Activated naive CD8-positive, alpha-beta T cell treated with anti-CD3 and anti-CD28 coated beads, Interleukin-2, amount 50 U/mL, for 24 hours (primary cell): Measurements from ENCODE around the gene TMC6.

Experiments used
- ATAC-seq: fragments of 150-1000 bp; cut with Tn5 transposase; one replicate; pipeline ENCODE4 v1.10.0; 2021
- DNase-seq: peaks from one replicate; pipeline ENCODE4 v3.0.0; 2021
- H3K27ac Mint-ChIP-seq: one replicate; pipeline ENCODE4 v1.8.0; 2021; ENCODE audit warnings: mild to moderate bottlenecking, mixed read lengths
- H3K27me3 Mint-ChIP-seq: one replicate; pipeline ENCODE4 v1.8.0; 2021; ENCODE audit warnings: mixed read lengths
- H3K36me3 Mint-ChIP-seq: one replicate; pipeline ENCODE4 v1.8.0; 2021; ENCODE audit warnings: low read depth, mixed read lengths
- H3K4me1 Mint-ChIP-seq: one replicate; pipeline ENCODE4 v1.8.0; 2021; ENCODE audit warnings: mixed read lengths
- H3K4me3 Mint-ChIP-seq: one replicate; pipeline ENCODE4 v1.8.0; 2021; ENCODE audit warnings: mild to moderate bottlenecking, moderate library complexity, mixed read lengths
- H3K9me3 Mint-ChIP-seq: one replicate; pipeline ENCODE4 v1.8.0; 2021; ENCODE audit warnings: mixed read lengths

Gene TMC6

DNA sequence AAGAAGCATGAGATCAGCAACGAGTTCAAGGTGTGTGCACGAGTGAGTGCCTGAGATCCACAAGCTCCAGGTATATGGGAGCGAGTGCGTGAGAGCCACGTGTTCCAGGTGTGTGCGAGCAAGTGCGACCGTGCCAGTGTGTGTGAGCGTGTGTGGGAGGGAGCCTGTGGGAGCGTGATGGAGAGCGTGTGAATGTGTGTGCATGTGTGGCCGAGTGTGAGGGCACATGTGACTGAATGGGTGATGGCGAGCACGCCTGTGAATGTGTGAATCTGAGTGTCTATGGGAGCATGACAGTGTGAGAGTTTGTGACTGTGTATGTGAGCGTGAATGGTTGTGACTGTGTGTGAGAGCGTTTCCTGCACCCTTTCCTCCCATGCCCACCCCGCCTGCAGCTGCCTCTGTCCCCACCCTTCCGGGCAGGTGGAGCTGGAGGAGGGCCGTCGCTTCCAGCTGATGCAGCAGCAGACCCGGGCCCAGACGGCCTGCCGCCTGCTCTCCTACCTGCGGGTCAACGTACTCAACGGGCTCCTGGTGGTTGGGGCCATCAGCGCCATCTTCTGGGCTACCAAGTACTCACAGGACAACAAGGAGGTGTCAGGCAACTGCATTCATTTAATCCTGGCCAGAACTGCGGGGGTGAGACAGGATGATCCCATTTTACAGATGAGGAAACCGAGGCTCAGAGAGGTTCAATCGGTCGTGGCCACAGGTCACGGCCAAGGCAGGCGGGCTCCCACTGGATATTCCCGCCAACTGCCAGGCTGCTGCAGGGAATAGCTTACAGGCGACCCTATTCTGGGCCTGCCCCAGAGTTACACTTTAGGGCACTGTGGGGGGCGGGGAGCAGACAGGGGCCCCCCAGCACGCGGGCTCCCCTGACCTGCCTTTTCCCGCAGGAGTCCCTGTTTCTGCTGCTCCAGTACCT lies 5.7 kb upstream of the TMC6 start:
- ATAC-seq (peak; percentile 7), DNase-seq (peak; percentile 71)
- H3K4me3 Mint-ChIP-seq, result peak overlapping the region; percentile 95
- peak overlapping the region; percentile 52 for H3K27ac Mint-ChIP-seq
- H3K27me3 Mint-ChIP-seq, result no peaks in the 10 kb centered on the region
- H3K9me3 Mint-ChIP-seq, result no peaks in the 10 kb centered on the region
- peaks cover 72% of the 10 kb centered on the region for H3K4me1 Mint-ChIP-seq
- peaks cover 42% of the 10 kb centered on the region for H3K36me3 Mint-ChIP-seq

GRCh38 chr17:78133179-78133951 lies 4.8 kb upstream of the TMC6 start:
- Mint-ChIP-seq H3K4me1 (peaks cover 70% of the 10 kb centered on the region), H3K9me3 (no peaks in the 10 kb centered on the region), H3K27ac (peak overlapping the region; percentile 80), H3K27me3 (no peaks in the 10 kb centered on the region), H3K36me3 (peaks cover 42% of the 10 kb centered on the region), H3K4me3 (peak overlapping the region; percentile 95)
- ATAC-seq (no peak), DNase-seq (peak; percentile 24)

GRCh38 chr17:78132767-78133178 lies 4.2 kb upstream of the TMC6 start:
- DNase-seq, result peak; percentile 22
- no peak for ATAC-seq
- no peaks in the 10 kb centered on the region for H3K27me3 Mint-ChIP-seq
- peaks cover 65% of the 10 kb centered on the region for H3K4me1 Mint-ChIP-seq
- H3K4me3 Mint-ChIP-seq, result peak overlapping the region; percentile 95
- peak overlapping the region; percentile 80 for H3K27ac Mint-ChIP-seq
- peaks cover 42% of the 10 kb centered on the region for H3K36me3 Mint-ChIP-seq
- no peaks in the 10 kb centered on the region for H3K9me3 Mint-ChIP-seq

GRCh38 chr17:78132084-78132676 lies 3.6 kb upstream of the TMC6 start:
- Mint-ChIP-seq H3K4me3 (peak overlapping the region; percentile 95), H3K4me1 (peaks cover 60% of the 10 kb centered on the region), H3K27me3 (no peaks in the 10 kb centered on the region), H3K27ac (peak overlapping the region; percentile 80), H3K9me3 (no peaks in the 10 kb centered on the region), H3K36me3 (peaks cover 39% of the 10 kb centered on the region)
- ATAC-seq, result peak; percentile 20
- peak; percentile 82 for DNase-seq

DNA sequence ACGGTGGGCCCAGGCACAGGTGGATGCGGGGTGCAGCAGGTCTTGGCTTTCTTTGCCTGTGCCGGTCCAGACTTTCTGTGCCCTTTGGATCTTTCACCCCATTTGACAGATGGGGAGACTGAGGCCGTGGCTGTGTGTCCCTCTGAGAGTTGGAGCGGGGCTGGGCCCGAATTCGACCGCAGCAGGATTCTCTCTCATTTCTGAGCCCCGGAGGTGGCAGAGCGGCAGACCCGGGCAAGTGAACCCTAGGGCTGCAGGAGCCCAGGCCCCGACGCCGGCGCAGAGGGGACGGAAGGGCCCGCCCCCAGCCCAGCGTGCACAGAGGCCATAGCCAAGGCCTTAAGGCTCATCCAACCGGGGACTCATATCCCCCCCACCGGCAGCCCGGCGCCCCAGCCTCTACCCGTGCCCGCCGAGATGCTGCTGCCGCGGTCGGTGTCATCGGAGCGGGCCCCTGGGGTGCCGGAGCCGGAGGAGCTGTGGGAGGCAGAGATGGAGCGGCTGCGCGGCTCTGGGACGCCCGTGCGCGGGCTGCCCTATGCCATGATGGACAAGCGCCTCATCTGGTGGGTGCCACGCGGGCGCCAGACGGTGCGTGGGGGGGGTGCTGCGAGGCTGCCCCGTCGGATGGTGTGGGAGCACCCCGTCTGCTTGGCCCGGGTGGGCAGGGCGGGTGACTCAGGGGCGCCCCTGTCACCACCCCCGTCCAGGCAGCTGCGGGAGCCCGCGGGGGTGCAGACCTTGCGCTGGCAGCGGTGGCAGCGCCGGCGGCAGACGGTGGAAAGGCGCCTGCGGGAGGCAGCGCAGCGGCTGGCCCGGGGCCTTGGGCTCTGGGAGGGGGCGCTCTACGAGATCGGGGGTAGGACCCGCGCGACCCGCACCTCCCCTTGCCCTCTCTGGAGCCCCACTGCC lies 2.9 kb upstream of the TMC6 start:
- Mint-ChIP-seq H3K27ac (peak overlapping the region; percentile 95), H3K27me3 (no peaks in the 10 kb centered on the region), H3K9me3 (no peaks in the 10 kb centered on the region), H3K36me3 (peaks cover 35% of the 10 kb centered on the region), H3K4me1 (peaks cover 61% of the 10 kb centered on the region), H3K4me3 (peak overlapping the region; percentile 95)
- DNase-seq, result peak; percentile 66
- peak; percentile 5 for ATAC-seq

- DNase-seq, result peak; percentile 76
- Mint-ChIP-seq H3K4me3 (peak within 1 kb of the TSS; percentile 95), H3K27me3 (no peaks in the 10 kb centered on the region), H3K36me3 (peaks cover 26% of the 10 kb centered on the region), H3K9me3 (no peaks in the 10 kb centered on the region), H3K4me1 (peaks cover 61% of the 10 kb centered on the region), H3K27ac (peak within 1 kb of the TSS; percentile 95)
- ATAC-seq, result peak; percentile 45
Observed at GRCh38 chr17:78130437-78131101, 2.0 kb upstream of the TMC6 start, which contains the start of gene TMC8. Gene TMC8, plus strand, starts transcription at chr17:78130771. Its CDS starts 818 bp downstream, at chr17:78131589.

DNA sequence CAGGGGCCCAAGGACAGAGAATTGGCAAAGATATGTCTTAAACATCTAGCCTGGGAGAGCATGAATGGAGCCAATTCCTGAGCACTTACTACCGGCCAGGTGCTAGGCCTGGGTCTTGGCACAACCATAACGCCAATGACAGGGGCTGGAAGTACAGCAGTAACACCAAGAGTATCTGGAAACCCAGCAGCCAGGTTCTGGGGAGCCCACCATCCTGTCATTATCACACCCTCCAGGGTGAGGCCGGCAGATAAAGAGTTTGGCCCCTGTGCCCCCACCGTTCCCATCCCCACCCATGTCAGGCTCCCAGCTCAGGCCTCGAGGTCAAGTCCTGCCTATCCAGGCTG lies 1.5 kb upstream of the TMC6 start:
- ATAC-seq (no peak), DNase-seq (peak; percentile 21)
- H3K27ac Mint-ChIP-seq, result peak overlapping the region; percentile 95
- no peaks in the 10 kb centered on the region for H3K27me3 Mint-ChIP-seq
- peak overlapping the region; percentile 95 for H3K4me3 Mint-ChIP-seq
- no peaks in the 10 kb centered on the region for H3K9me3 Mint-ChIP-seq
- peaks cover 24% of the 10 kb centered on the region for H3K36me3 Mint-ChIP-seq
- peaks cover 56% of the 10 kb centered on the region for H3K4me1 Mint-ChIP-seq

- peak overlapping the region; percentile 95 for H3K27ac Mint-ChIP-seq
- no peaks in the 10 kb centered on the region for H3K27me3 Mint-ChIP-seq
- H3K36me3 Mint-ChIP-seq, result peaks cover 23% of the 10 kb centered on the region
- H3K4me1 Mint-ChIP-seq, result peaks cover 57% of the 10 kb centered on the region
- no peaks in the 10 kb centered on the region for H3K9me3 Mint-ChIP-seq
- ATAC-seq, result no peak
- peak overlapping the region; percentile 95 for H3K4me3 Mint-ChIP-seq
- DNase-seq, result peak; percentile 53
Observed at GRCh38 chr17:78129351-78130089, 965 bp upstream of the TMC6 start.

DNA sequence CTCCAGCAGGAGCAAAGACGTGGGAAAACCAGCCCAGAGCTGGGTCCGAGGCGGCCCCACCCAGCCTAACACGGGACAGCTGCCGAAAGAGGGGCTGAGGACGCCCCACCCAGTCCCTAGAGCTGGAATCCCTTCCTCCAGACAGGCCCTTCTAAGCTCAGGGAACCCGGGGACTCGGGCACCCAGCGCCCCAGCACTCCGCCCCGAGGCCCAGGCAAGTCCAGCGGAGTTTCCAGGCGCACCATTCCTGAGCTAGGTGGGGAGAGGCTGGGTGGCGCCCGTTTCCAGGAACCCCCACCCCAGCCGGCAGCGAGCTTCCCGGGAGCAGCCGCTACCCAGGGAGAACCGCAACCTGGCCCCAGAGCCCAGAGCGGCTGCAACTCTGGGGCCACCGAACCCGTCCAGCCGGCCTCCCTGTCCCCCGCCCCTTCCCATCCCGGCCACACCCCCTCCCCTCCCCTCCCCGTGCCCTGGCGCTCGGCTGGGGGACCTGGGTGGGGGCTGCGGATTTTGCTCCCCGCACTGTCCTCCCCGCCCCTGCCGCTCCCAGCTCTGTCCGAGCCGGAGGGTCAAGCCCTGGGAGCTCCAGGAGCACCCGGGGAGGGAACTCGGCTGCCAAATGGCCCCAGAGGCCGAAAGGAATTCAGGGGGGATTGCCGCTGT lies 536 bp downstream of the TMC6 start:
- H3K27me3 Mint-ChIP-seq, result no peaks in the 10 kb centered on the region
- H3K4me3 Mint-ChIP-seq, result peak overlapping the region; percentile 86
- DNase-seq, result peak; percentile 43
- peaks cover 57% of the 10 kb centered on the region for H3K4me1 Mint-ChIP-seq
- no peaks in the 10 kb centered on the region for H3K9me3 Mint-ChIP-seq
- H3K27ac Mint-ChIP-seq, result peak overlapping the region; percentile 82
- ATAC-seq, result no peak
- H3K36me3 Mint-ChIP-seq, result peaks cover 21% of the 10 kb centered on the region

- H3K27ac Mint-ChIP-seq, result peak overlapping the region; percentile 82
- H3K4me1 Mint-ChIP-seq, result peaks cover 58% of the 10 kb centered on the region
- DNase-seq, result peak; percentile 78
- peak overlapping the region; percentile 86 for H3K4me3 Mint-ChIP-seq
- ATAC-seq, result peak; percentile 44
- no peaks in the 10 kb centered on the region for H3K9me3 Mint-ChIP-seq
- peaks cover 27% of the 10 kb centered on the region for H3K36me3 Mint-ChIP-seq
- no peaks in the 10 kb centered on the region for H3K27me3 Mint-ChIP-seq
Observed at GRCh38 chr17:78127239-78127887, 1.2 kb downstream of the TMC6 start.

- Mint-ChIP-seq H3K4me1 (peaks cover 61% of the 10 kb centered on the region), H3K9me3 (no peaks in the 10 kb centered on the region), H3K36me3 (peaks cover 29% of the 10 kb centered on the region), H3K4me3 (peak overlapping the region; percentile 86), H3K27me3 (no peaks in the 10 kb centered on the region), H3K27ac (peak overlapping the region; percentile 82)
- no peak for ATAC-seq
- no peak for DNase-seq
Observed at GRCh38 chr17:78126895-78127238, 1.7 kb downstream of the TMC6 start.
